IMR-90 (cell line): Measurements from ENCODE around the gene SMIM41. TPM values are rescaled to one million over a fixed set of nuclear protein-coding genes. Genes with fewer than 3 reads are reported as not detected.
A peak's percentile ranks its signal among the peaks of the same experiment; 100 is the strongest.

Experiments
- ATAC-seq: fragments of 200-7000 bp; cut with Tn5 transposase; 2 replicates; pipeline ENCODE4 v1.9.1; 2020; ENCODE audit warnings: low read depth, mild to moderate bottlenecking, moderate library complexity
- BruUV-seq: library from RNA; stranded (reverse); fragments of 400-500 nt; replicated peaks from 2 replicates; lab custom pipeline; 2021; lab: Mats Ljungman, UMichigan
- CTCF ChIA-PET: fragments of 300-600 bp; formaldehyde crosslinking; extraction: SDS; loops from one replicate; lab custom pipeline; 2021; ENCODE audit warnings: antibody characterized with exemption; lab: Yijun Ruan, JAX
- POLR2A ChIA-PET: fragments of 300-600 bp; sonication (Branson Sonifier 250); formaldehyde crosslinking; loops from one replicate; lab custom pipeline; 2022; ENCODE audit warnings: antibody characterized with exemption; ENCODE audit not compliant: unreplicated experiment; lab: Charles Lee
- DNase-seq: peaks from one replicate; pipeline ENCODE4 v3.0.0; 2013
- H2AFZ ChIP-seq: replicated peaks from 2 replicates; pipeline ENCODE3; 2013; ENCODE audit warnings: low read length, mild to moderate bottlenecking; ENCODE audit not compliant: poor library complexity
- H2AK5ac ChIP-seq: 2 replicates; pipeline ENCODE4 v1.6.1; 2013; ENCODE audit warnings: low read depth, low read length, inconsistent platforms
- H2AK9ac ChIP-seq: replicated peaks from 2 replicates; pipeline ENCODE3; 2013; ENCODE audit warnings: mild to moderate bottlenecking, low read depth, low read length, moderate library complexity; ENCODE audit not compliant: poor library complexity
- H2BK120ac ChIP-seq: 2 replicates; pipeline ENCODE4 v1.6.1; 2013; ENCODE audit warnings: low read depth, low read length, inconsistent platforms
- H2BK15ac ChIP-seq: 3 replicates; pipeline ENCODE4 v1.6.1; 2013; ENCODE audit warnings: low read depth, low read length, inconsistent platforms
- H2BK20ac ChIP-seq: 2 replicates; pipeline ENCODE4 v1.6.1; 2013; ENCODE audit warnings: low read depth, mild to moderate bottlenecking, inconsistent platforms, low read length, moderate library complexity
- H2BK5ac ChIP-seq: 2 replicates; pipeline ENCODE4 v1.6.1; 2013; ENCODE audit warnings: mild to moderate bottlenecking, low read depth, low read length, inconsistent platforms; ENCODE audit not compliant: poor library complexity, severe bottlenecking
- H3K14ac ChIP-seq: replicated peaks from 2 replicates; pipeline ENCODE4 v1.6.1; 2013; ENCODE audit warnings: low read depth, low read length, inconsistent platforms
- H3K18ac ChIP-seq: 2 replicates; pipeline ENCODE4 v1.6.1; 2013; ENCODE audit warnings: low read depth, low read length, control low read depth
- H3K23ac ChIP-seq: 2 replicates; pipeline ENCODE4 v1.6.1; 2013; ENCODE audit warnings: low read depth, low read length, inconsistent platforms
- H3K27ac ChIP-seq: 2 replicates; pipeline ENCODE4 v1.5.1; 2013; ENCODE audit warnings: mild to moderate bottlenecking, control low read depth, low read length; ENCODE audit not compliant: insufficient read depth
- H3K27me3 ChIP-seq: 2 replicates; pipeline ENCODE4 v1.6.1; 2013; ENCODE audit warnings: low read length; ENCODE audit not compliant: control insufficient read depth, insufficient read depth
- H3K36me3 ChIP-seq: 2 replicates; pipeline ENCODE4 v1.6.1; 2013; ENCODE audit warnings: low read length, mixed read lengths; ENCODE audit not compliant: control insufficient read depth, insufficient read depth
- H3K4ac ChIP-seq: 2 replicates; pipeline ENCODE4 v1.6.1; 2013; ENCODE audit warnings: low read depth, low read length, inconsistent platforms
- H3K4me1 ChIP-seq: 2 replicates; pipeline ENCODE4 v1.6.1; 2013; ENCODE audit warnings: low read length, mixed read lengths; ENCODE audit not compliant: control insufficient read depth, insufficient read depth
- H3K4me2 ChIP-seq: 2 replicates; pipeline ENCODE4 v1.6.1; 2013; ENCODE audit warnings: low read depth, mild to moderate bottlenecking, control low read depth, low read length, moderate library complexity
- H3K4me3 ChIP-seq: 2 replicates; pipeline ENCODE4 v1.5.1; 2013; ENCODE audit warnings: low read depth, mild to moderate bottlenecking, control low read depth, low read length, moderate library complexity; ENCODE audit not compliant: insufficient read depth
- H3K56ac ChIP-seq: 2 replicates; pipeline ENCODE4 v1.6.1; 2013; ENCODE audit warnings: low read length, inconsistent platforms; ENCODE audit not compliant: insufficient read depth; ENCODE audit errors: extremely low read depth
- H3K79me1 ChIP-seq, 2 experiments: 2 replicates each; pipeline ENCODE4 v1.6.1; 2013; ENCODE audit warnings: low read length in 2 of 2, inconsistent platforms in 1 of 2, low read depth in 1 of 2
- H3K9ac ChIP-seq: 2 replicates; pipeline ENCODE4 v1.6.1; 2013; ENCODE audit warnings: low read depth, low read length, control low read depth
- H3K9me1 ChIP-seq: 2 replicates; pipeline ENCODE4 v1.6.1; 2013; ENCODE audit warnings: low read length, inconsistent platforms; ENCODE audit not compliant: insufficient read depth
- H3K9me3 ChIP-seq: 2 replicates; pipeline ENCODE4 v1.6.1; 2013; ENCODE audit warnings: low read length; ENCODE audit not compliant: control insufficient read depth, insufficient read depth
- H4K20me1 ChIP-seq: 2 replicates; pipeline ENCODE4 v1.6.1; 2013; ENCODE audit warnings: low read length, inconsistent platforms; ENCODE audit not compliant: insufficient read depth
- H4K5ac ChIP-seq: 2 replicates; pipeline ENCODE4 v1.6.1; 2013; ENCODE audit warnings: mild to moderate bottlenecking, low read depth, low read length, control low read depth
- H4K8ac ChIP-seq, 2 experiments: 2 replicates each; pipeline ENCODE4 v1.6.1; 2013; ENCODE audit warnings: low read depth in 2 of 2, low read length in 2 of 2, control low read depth in 1 of 2, inconsistent platforms in 1 of 2
- H4K91ac ChIP-seq: 2 replicates; pipeline ENCODE4 v1.6.1; 2013; ENCODE audit warnings: low read depth, low read length, inconsistent platforms; ENCODE audit not compliant: insufficient read depth
- CEBPB ChIP-seq: IDR thresholded peaks from 2 replicates; pipeline ENCODE4 v1.6.1; 2012; ENCODE audit warnings: low read depth, low read length, improper control_type of control experiment
- CTCF ChIP-seq: conservative IDR thresholded peaks from 2 replicates; pipeline ENCODE4 v1.5.1; 2012; ENCODE audit warnings: mild to moderate bottlenecking, low read depth, low read length, improper control_type of control experiment
- ELK1 ChIP-seq: fragments of 150-350 bp; IDR thresholded peaks from 2 replicates; pipeline ENCODE4 v1.6.1; 2016; ENCODE audit warnings: low read depth, mild to moderate bottlenecking, low read length, moderate library complexity, borderline replicate concordance
- FOS ChIP-seq: fragments of 150-350 bp; IDR thresholded peaks from 2 replicates; pipeline ENCODE4 v1.6.1; 2016; ENCODE audit warnings: low read depth, low read length
- MAFK ChIP-seq: IDR thresholded peaks from 2 replicates; pipeline ENCODE4 v1.6.1; 2012; ENCODE audit warnings: low read depth, low read length, improper control_type of control experiment
- MXI1 ChIP-seq: IDR thresholded peaks from 2 replicates; pipeline ENCODE4 v1.6.1; 2012; ENCODE audit warnings: low read depth, mild to moderate bottlenecking, low read length, moderate library complexity, borderline replicate concordance
- NFE2L2 ChIP-seq: fragments of 150-350 bp; IDR thresholded peaks from 2 replicates; pipeline ENCODE4 v1.6.1; 2016; ENCODE audit warnings: low read depth, mild to moderate bottlenecking, low read length
- POLR2A ChIP-seq: IDR thresholded peaks from 2 replicates; pipeline ENCODE4 v1.6.1; 2012; ENCODE audit warnings: mild to moderate bottlenecking, low read depth, low read length
- RFX5 ChIP-seq: IDR thresholded peaks from 2 replicates; pipeline ENCODE4 v1.8.0; 2012; ENCODE audit warnings: low read depth, mild to moderate bottlenecking, low read length, moderate library complexity
- SMC3 ChIP-seq: fragments of 150-350 bp; IDR thresholded peaks from 2 replicates; pipeline ENCODE4 v1.6.1; 2016; ENCODE audit warnings: low read depth, mild to moderate bottlenecking, antibody characterized with exemption, low read length, moderate library complexity
- USF2 ChIP-seq: fragments of 150-350 bp; IDR thresholded peaks from 2 replicates; pipeline ENCODE4 v1.6.1; 2017; ENCODE audit warnings: mild to moderate bottlenecking, antibody characterized with exemption, low read length, low read depth
- WGBS, 2 experiments: methylation state at CpG; one replicate each; pipeline versions ENCODE4 v1.1.5 to v1.1.7; 2013; ENCODE audit warnings: missing lambda C conversion rate in 2 of 2; ENCODE audit not compliant: insufficient read length in 1 of 2; ENCODE audit errors: extremely low coverage in 2 of 2; 5-methylcytosine and 5-hydroxymethylcytosine counted together
- dilution Hi-C: fragments of 300-500 bp; cut with HindIII; formaldehyde crosslinking; loops from one replicate; pipeline ENCODE4 v1.14.3; 2018; ENCODE audit warnings: low sequenced_read_pairs; ENCODE audit not compliant: unreplicated experiment
- in situ Hi-C: fragments of 300-500 bp; cut with MboI; formaldehyde crosslinking; loops from 3 replicates; pipeline ENCODE4 v1.14.3; 2019; ENCODE audit warnings: low sequenced_read_pairs, inconsistent platforms, mixed read lengths
- intact Hi-C: fragments of 100-400 bp; cut with micrococcal nuclease; formaldehyde crosslinking; loops from 2 replicates; pipeline ENCODE4 v1.10.0; 2022
- polyA plus RNA-seq, 3 experiments: library from polyadenylated mRNA; depleted of rRNA; stranded (reverse); fragments of >200 nt; gene quantifications; 2 replicates each; pipeline ENCODE4 v1.2.3, GENCODE V29; 2012; ENCODE audit warnings: low replicate concordance in 1 of 3
- total RNA-seq: library from RNA; depleted of rRNA; stranded (reverse); fragments of >200 nt; gene quantifications from 2 replicates; pipeline ENCODE4 v1.2.3, GENCODE V29; 2012

SMIM41 gene
- total and polyA plus RNA-seq, 2 of the 4 experiments (the other 2 are of a cell fraction) = not detected

GRCh38 chr12:52082669-52082987, 3.1 kb downstream of the SMIM41 start:
- peaks cover 30% of the 10 kb centered on the region for H3K4me1 ChIP-seq
- peak overlapping the region; percentile 81 for H4K91ac ChIP-seq
- peaks cover 12% of the 10 kb centered on the region for H3K36me3 ChIP-seq
- H4K8ac ChIP-seq = peak overlapping the region; percentile 22 to 78; a peak in 2 of 4 replicates
- CTCF ChIA-PET = interaction anchor here (0.9 to 4.2 kb wide), 5 partner anchors 14 to 57 kb away, joined by 3 to 55 read pairs (median 4); partner anchors contain the start of gene NR4A1
- peak overlapping the region; percentile 61; the same call in 1 of the 2 replicates for H2AK5ac ChIP-seq
- H3K4me3 ChIP-seq = no peak overlapping the region
- H3K18ac ChIP-seq = peak overlapping the region; percentile 40; the same call in 1 of the 2 replicates
- peak overlapping the region; percentile 64 for H2BK5ac ChIP-seq
- peak overlapping the region; percentile 66 for H3K27ac ChIP-seq
- H3K79me1 ChIP-seq = peaks cover 11 to 34% of the 10 kb centered on the region in 2 experiments
- no peak for TF ChIP-seq RFX5
- TF ChIP-seq SMC3 = no peak
- TF ChIP-seq USF2 = no peak
- TF ChIP-seq POLR2A = no peak
- no peak for TF ChIP-seq NFE2L2
- no peak for TF ChIP-seq ELK1
- no peak for TF ChIP-seq FOS
- TF ChIP-seq CTCF = no peak
- TF ChIP-seq CEBPB = no peak
- TF ChIP-seq MAFK = no peak
- no peak for TF ChIP-seq MXI1
- no peaks in the 10 kb centered on the region for H3K9me1 ChIP-seq
- peak overlapping the region; percentile 0; the same call in 1 of the 2 replicates for H3K9ac ChIP-seq
- no peaks in the 10 kb centered on the region for H3K9me3 ChIP-seq
- no peaks in the 10 kb centered on the region; the same call in 1 of the 2 replicates for H3K27me3 ChIP-seq
- in situ Hi-C loops (loop anchor here (5.0 kb wide), 1 partner anchor 55 kb away; no protein-coding TSS in a partner anchor), dilution Hi-C loops (no loop called here), intact Hi-C loops (loop anchor here (2.0 kb wide), 1 partner anchor 50 kb away; no protein-coding TSS in a partner anchor)
- peak overlapping the region; percentile 53; the same call in 1 of the 2 replicates for H2BK20ac ChIP-seq
- H3K14ac ChIP-seq = peak overlapping the region; percentile 77; the same call in 1 of the 2 replicates
- peaks cover 31% of the 10 kb centered on the region for H4K20me1 ChIP-seq
- peak overlapping the region; percentile 83; the same call in 1 of the 2 replicates for H2BK120ac ChIP-seq
- BruUV-seq = no TSS peak
- H2AFZ ChIP-seq = peak overlapping the region; percentile 87
- H2AK9ac ChIP-seq = peak overlapping the region; percentile 80
- 0 out of 3 replicates have a peak overlapping the region, but pooled peaks have one; percentile 37 for H2BK15ac ChIP-seq
- peak overlapping the region; percentile 87 for H3K4ac ChIP-seq
- 58% methylated on average over 2 of the region's 4 CpGs; no CpG with 5 or more reads in 1 of the 2 experiments for WGBS, 2 experiments
- H3K4me2 ChIP-seq = no peak overlapping the region
- H3K56ac ChIP-seq = no peak overlapping the region
- POLR2A ChIA-PET = interaction anchor here (0.5 to 2.0 kb wide), 3 partner anchors 57 to 227 kb away, joined by 3 to 9 read pairs (median 6); no protein-coding TSS in a partner anchor
- 0 out of 2 replicates have a peak overlapping the region, but pooled peaks have one; percentile 8 for H3K23ac ChIP-seq
- DNase-seq (no peak), ATAC-seq (no peak; the same call in 1 of the 2 replicates)
- H4K5ac ChIP-seq = no peak overlapping the region; the same call in 1 of the 2 replicates
